SK-N-SH treated with all-trans-retinoic acid at 6 μM for 48 hours (cell line): ENCODE measurements around the gene SNRPE.

Experiments used
- ARNTL ChIP-seq: fragments of 450-650 bp; formaldehyde crosslinking; IDR thresholded peaks from 2 replicates; pipeline ENCODE4 v1.5.0; 2020; ENCODE audit warnings: low read depth, mild to moderate bottlenecking, moderate library complexity, borderline replicate concordance
- ESRRG ChIP-seq: fragments of 250-450 bp; sonication (Bioruptor Pico); IDR thresholded peaks from 2 replicates; pipeline ENCODE4 v1.6.1; 2021; ENCODE audit warnings: mild to moderate bottlenecking
- ISL1 ChIP-seq: fragments of 250-450 bp; sonication (Bioruptor Pico); IDR thresholded peaks from 2 replicates; pipeline ENCODE4 v2.1.2; 2022; ENCODE audit warnings: mild to moderate bottlenecking, moderate library complexity
- OSR1 ChIP-seq: fragments of 250-450 bp; sonication (Bioruptor Pico); IDR thresholded peaks from 2 replicates; pipeline ENCODE4 v1.8.0; 2022; ENCODE audit warnings: moderate library complexity, mild to moderate bottlenecking, inconsistent platforms
- SNAI2 ChIP-seq: fragments of 250-450 bp; sonication (Bioruptor Pico); IDR thresholded peaks from 2 replicates; pipeline ENCODE4 v1.5.0; 2020; ENCODE audit warnings: mild to moderate bottlenecking, moderate library complexity
- TCF4 ChIP-seq: fragments of 250-450 bp; sonication (Bioruptor Pico); IDR thresholded peaks from 2 replicates; pipeline ENCODE4 v1.8.0; 2021; ENCODE audit warnings: mild to moderate bottlenecking, moderate library complexity, borderline replicate concordance
- ZC3H10 ChIP-seq: fragments of 250-450 bp; sonication (Bioruptor Pico); IDR thresholded peaks from 2 replicates; pipeline ENCODE4 v1.5.1; 2021; ENCODE audit warnings: mild to moderate bottlenecking, moderate library complexity
- ZFP3 ChIP-seq: fragments of 250-450 bp; sonication (Bioruptor Pico); IDR thresholded peaks from 2 replicates; pipeline ENCODE4 v1.5.0; 2020; ENCODE audit warnings: mild to moderate bottlenecking, moderate library complexity
- ZFP30 ChIP-seq: fragments of 450-650 bp; formaldehyde crosslinking; IDR thresholded peaks from 2 replicates; pipeline ENCODE4 v1.5.0; 2022; ENCODE audit warnings: mild to moderate bottlenecking, moderate library complexity
- ZNF565 ChIP-seq: fragments of 450-650 bp; formaldehyde crosslinking; conservative IDR thresholded peaks from 2 replicates; pipeline ENCODE4 v1.5.0; 2020; ENCODE audit warnings: low read depth, mild to moderate bottlenecking, moderate library complexity
- ZNF70 ChIP-seq: fragments of 450-650 bp; formaldehyde crosslinking; IDR thresholded peaks from 2 replicates; pipeline ENCODE4 v1.5.0; 2020; ENCODE audit warnings: mild to moderate bottlenecking, moderate library complexity
- ZNF8 ChIP-seq: fragments of 450-650 bp; formaldehyde crosslinking; IDR thresholded peaks from 2 replicates; pipeline ENCODE4 v1.5.0; 2020; ENCODE audit warnings: mild to moderate bottlenecking, moderate library complexity
- TF ChIP-seq, protein P1 (sequence below): fragments of 250-450 bp; sonication (Bioruptor Pico); IDR thresholded peaks from 2 replicates; pipeline ENCODE4 v1.5.1; 2021; ENCODE audit warnings: mild to moderate bottlenecking, moderate library complexity
- TF ChIP-seq, protein P2 (sequence below): fragments of 250-450 bp; sonication (Bioruptor Pico); IDR thresholded peaks from 2 replicates; pipeline ENCODE4 v1.8.0; 2020; ENCODE audit warnings: mild to moderate bottlenecking, moderate library complexity, borderline replicate concordance

DNA sequence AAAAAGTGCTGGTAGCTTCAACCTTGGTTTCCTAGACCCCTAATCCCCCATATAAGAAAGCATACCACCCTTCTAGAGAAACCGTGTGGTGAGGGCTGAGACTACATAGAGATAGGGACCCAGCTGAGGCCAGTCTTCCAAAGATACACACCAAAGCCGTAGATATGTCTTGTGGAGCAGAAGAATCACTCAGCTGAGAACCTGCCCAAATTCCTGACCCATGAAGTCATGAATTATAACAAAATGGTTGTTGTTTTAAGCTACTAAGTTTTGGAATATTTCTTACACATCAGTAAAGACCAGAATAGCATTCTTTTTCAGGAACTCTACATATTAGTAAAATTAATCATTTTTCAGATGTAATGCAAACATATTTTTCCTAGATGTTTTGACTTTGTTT, 3.3 kb upstream of the SNRPE start:
- no peak for TF ChIP-seq TCF4 (CRISPR knock-in tag)
- no peak for TF ChIP-seq ZNF70 (CRISPR knock-in tag)
- no peak for TF ChIP-seq ZFP3
- TF ChIP-seq, protein P1, sequence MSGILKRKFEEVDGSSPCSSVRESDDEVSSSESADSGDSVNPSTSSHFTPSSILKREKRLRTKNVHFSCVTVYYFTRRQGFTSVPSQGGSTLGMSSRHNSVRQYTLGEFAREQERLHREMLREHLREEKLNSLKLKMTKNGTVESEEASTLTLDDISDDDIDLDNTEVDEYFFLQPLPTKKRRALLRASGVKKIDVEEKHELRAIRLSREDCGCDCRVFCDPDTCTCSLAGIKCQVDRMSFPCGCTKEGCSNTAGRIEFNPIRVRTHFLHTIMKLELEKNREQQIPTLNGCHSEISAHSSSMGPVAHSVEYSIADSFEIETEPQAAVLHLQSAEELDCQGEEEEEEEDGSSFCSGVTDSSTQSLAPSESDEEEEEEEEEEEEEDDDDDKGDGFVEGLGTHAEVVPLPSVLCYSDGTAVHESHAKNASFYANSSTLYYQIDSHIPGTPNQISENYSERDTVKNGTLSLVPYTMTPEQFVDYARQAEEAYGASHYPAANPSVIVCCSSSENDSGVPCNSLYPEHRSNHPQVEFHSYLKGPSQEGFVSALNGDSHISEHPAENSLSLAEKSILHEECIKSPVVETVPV (CRISPR knock-in tag) = no peak
- TF ChIP-seq, protein P2, sequence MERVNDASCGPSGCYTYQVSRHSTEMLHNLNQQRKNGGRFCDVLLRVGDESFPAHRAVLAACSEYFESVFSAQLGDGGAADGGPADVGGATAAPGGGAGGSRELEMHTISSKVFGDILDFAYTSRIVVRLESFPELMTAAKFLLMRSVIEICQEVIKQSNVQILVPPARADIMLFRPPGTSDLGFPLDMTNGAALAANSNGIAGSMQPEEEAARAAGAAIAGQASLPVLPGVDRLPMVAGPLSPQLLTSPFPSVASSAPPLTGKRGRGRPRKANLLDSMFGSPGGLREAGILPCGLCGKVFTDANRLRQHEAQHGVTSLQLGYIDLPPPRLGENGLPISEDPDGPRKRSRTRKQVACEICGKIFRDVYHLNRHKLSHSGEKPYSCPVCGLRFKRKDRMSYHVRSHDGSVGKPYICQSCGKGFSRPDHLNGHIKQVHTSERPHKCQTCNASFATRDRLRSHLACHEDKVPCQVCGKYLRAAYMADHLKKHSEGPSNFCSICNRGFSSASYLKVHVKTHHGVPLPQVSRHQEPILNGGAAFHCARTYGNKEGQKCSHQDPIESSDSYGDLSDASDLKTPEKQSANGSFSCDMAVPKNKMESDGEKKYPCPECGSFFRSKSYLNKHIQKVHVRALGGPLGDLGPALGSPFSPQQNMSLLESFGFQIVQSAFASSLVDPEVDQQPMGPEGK (CRISPR knock-in tag) = no peak
- TF ChIP-seq ISL1 (CRISPR knock-in tag) = no peak
- TF ChIP-seq ESRRG (CRISPR knock-in tag) = no peak
- TF ChIP-seq ZC3H10 (CRISPR knock-in tag) = peak; percentile 59; the same call in 1 of the 2 replicates
- TF ChIP-seq ZFP30 = no peak
- TF ChIP-seq OSR1 (CRISPR knock-in tag) = no peak
- no peak for TF ChIP-seq ARNTL
- TF ChIP-seq SNAI2 (CRISPR knock-in tag) = no peak
- no peak for TF ChIP-seq ZNF8 (CRISPR knock-in tag)
- no peak for TF ChIP-seq ZNF565 (CRISPR knock-in tag)
